SH-SY5Y (cell line): ENCODE data around the gene BPIFB4.

ENCODE experiments used
- GATA2 ChIP-seq: IDR thresholded peaks from 2 replicates; pipeline ENCODE4 v1.6.1; 2011; ENCODE audit warnings: mild to moderate bottlenecking, low read depth, low read length
- GATA3 ChIP-seq: IDR thresholded peaks from 2 replicates; pipeline ENCODE4 v1.6.1; 2011; ENCODE audit warnings: low read depth, mild to moderate bottlenecking, low read length, moderate library complexity

GRCh38 chr20:33145521-33145920 lies 66.1 kb downstream of the BPIFB4 start:
- TF ChIP-seq GATA2 (no peak), GATA3 (no peak)
